ENCODE data around the gene PROK1. TPM values are rescaled to one million over a fixed set of nuclear protein-coding genes. Genes with fewer than 3 reads are reported as not detected.
"Not testable (repeated sequence)": the region's sequence is repeated elsewhere in the genome, so short reads cannot be mapped to it uniquely, and the experiment has no call there.

PROK1 gene
- total RNA-seq, 1 donor from 2014 or later, result not detected

- Histone ChIP-seq H3K4me3 (ENCODE audit: insufficient read depth, low read depth, low read length) (no peak overlapping the region), H3K4me1 (ENCODE audit: insufficient read depth, low read length) (no peaks in the 10 kb centered on the region), H3K79me2 (ENCODE audit: insufficient read depth, low read length) (no peaks in the 10 kb centered on the region), H3K27ac (ENCODE audit: low read depth, low read length) (no peak overlapping the region), H2AFZ (ENCODE audit: low read depth, low read length) (no peak overlapping the region), H3K9ac (ENCODE audit: low read length) (no peak overlapping the region), H3K27me3 (ENCODE audit: insufficient read depth, low read length) (peaks cover 6% of the 10 kb centered on the region), H3K4me2 (ENCODE audit: low read length) (no peak overlapping the region), H3K36me3 (ENCODE audit: insufficient read depth, low read length) (no peaks in the 10 kb centered on the region), H4K20me1 (ENCODE audit: insufficient read depth, low read length) (no peaks in the 10 kb centered on the region), H3K9me3 (ENCODE audit: insufficient read depth, low read depth, low read length) (no peaks in the 10 kb centered on the region)
- peaks cover 23% of the 10 kb centered on the region for H3K27me3 Mint-ChIP-seq (ENCODE audit: low read depth, unreplicated experiment)
- no peaks in the 10 kb centered on the region for H3K36me3 Mint-ChIP-seq (ENCODE audit: low read depth, unreplicated experiment)
- no peak for FAIRE-seq
- no peak overlapping the region for H3K4me3 Mint-ChIP-seq (ENCODE audit: unreplicated experiment)
- TF ChIP-seq EZH2 (IDR thresholded peaks at IDR 0.05; ENCODE audit: insufficient read depth, low read length), result no peak
- TF ChIP-seq, protein P1, sequence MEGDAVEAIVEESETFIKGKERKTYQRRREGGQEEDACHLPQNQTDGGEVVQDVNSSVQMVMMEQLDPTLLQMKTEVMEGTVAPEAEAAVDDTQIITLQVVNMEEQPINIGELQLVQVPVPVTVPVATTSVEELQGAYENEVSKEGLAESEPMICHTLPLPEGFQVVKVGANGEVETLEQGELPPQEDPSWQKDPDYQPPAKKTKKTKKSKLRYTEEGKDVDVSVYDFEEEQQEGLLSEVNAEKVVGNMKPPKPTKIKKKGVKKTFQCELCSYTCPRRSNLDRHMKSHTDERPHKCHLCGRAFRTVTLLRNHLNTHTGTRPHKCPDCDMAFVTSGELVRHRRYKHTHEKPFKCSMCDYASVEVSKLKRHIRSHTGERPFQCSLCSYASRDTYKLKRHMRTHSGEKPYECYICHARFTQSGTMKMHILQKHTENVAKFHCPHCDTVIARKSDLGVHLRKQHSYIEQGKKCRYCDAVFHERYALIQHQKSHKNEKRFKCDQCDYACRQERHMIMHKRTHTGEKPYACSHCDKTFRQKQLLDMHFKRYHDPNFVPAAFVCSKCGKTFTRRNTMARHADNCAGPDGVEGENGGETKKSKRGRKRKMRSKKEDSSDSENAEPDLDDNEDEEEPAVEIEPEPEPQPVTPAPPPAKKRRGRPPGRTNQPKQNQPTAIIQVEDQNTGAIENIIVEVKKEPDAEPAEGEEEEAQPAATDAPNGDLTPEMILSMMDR (IDR thresholded peaks at IDR 0.05; ENCODE audit: insufficient read depth, low read depth, low read length), result no peak
- H3K9me3 Mint-ChIP-seq (ENCODE audit: unreplicated experiment), result peaks cover 4% of the 10 kb centered on the region
- peaks cover 9% of the 10 kb centered on the region for H3K4me1 Mint-ChIP-seq (ENCODE audit: low read depth, unreplicated experiment)
- no peak for DNase-seq (ENCODE audit: low read depth)
- no peak overlapping the region for H3K27ac Mint-ChIP-seq (ENCODE audit: unreplicated experiment)
Measured at GRCh38 chr1:110438893-110439292, 12.1 kb upstream of the PROK1 start.

- not testable (repeated sequence) for H3K9me3 ChIP-seq (ENCODE audit: insufficient read depth, low read depth, low read length); H3K4me3 ChIP-seq (ENCODE audit: insufficient read depth, low read depth, low read length); H3K9me3 Mint-ChIP-seq (ENCODE audit: unreplicated experiment); H3K27me3 ChIP-seq (ENCODE audit: insufficient read depth, low read length); H3K79me2 ChIP-seq (ENCODE audit: insufficient read depth, low read length); H3K27ac Mint-ChIP-seq (ENCODE audit: unreplicated experiment); H3K27ac ChIP-seq (ENCODE audit: low read depth, low read length); FAIRE-seq; H2AFZ ChIP-seq (ENCODE audit: low read depth, low read length); H3K9ac ChIP-seq (ENCODE audit: low read length); H3K36me3 ChIP-seq (ENCODE audit: insufficient read depth, low read length); H4K20me1 ChIP-seq (ENCODE audit: insufficient read depth, low read length); H3K4me2 ChIP-seq (ENCODE audit: low read length); H3K36me3 Mint-ChIP-seq (ENCODE audit: low read depth, unreplicated experiment); H3K4me1 Mint-ChIP-seq (ENCODE audit: low read depth, unreplicated experiment); DNase-seq (ENCODE audit: low read depth); H3K4me1 ChIP-seq (ENCODE audit: insufficient read depth, low read length); H3K4me3 Mint-ChIP-seq (ENCODE audit: unreplicated experiment)
- H3K27me3 Mint-ChIP-seq (ENCODE audit: low read depth, unreplicated experiment), result peaks cover 27% of the 10 kb centered on the region
Measured at GRCh38 chr1:110439873-110440272, 11.1 kb upstream of the PROK1 start.

GRCh38 chr1:110440877-110441276 lies 10.1 kb upstream of the PROK1 start:
- Mint-ChIP-seq H3K36me3 (ENCODE audit: low read depth, unreplicated experiment) (no peaks in the 10 kb centered on the region), H3K4me3 (ENCODE audit: unreplicated experiment) (peak overlapping the region; percentile 34), H3K9me3 (ENCODE audit: unreplicated experiment) (peaks cover 4% of the 10 kb centered on the region), H3K27me3 (ENCODE audit: low read depth, unreplicated experiment) (peaks cover 27% of the 10 kb centered on the region), H3K4me1 (ENCODE audit: low read depth, unreplicated experiment) (peaks cover 7% of the 10 kb centered on the region), H3K27ac (ENCODE audit: unreplicated experiment) (no peak overlapping the region)
- TF ChIP-seq, protein P1 (IDR thresholded peaks at IDR 0.05; ENCODE audit: insufficient read depth, low read depth, low read length), result no peak
- TF ChIP-seq EZH2 (IDR thresholded peaks at IDR 0.05; ENCODE audit: insufficient read depth, low read length), result no peak
- FAIRE-seq, result no peak
- Histone ChIP-seq H4K20me1 (ENCODE audit: insufficient read depth, low read length) (no peaks in the 10 kb centered on the region), H3K79me2 (ENCODE audit: insufficient read depth, low read length) (no peaks in the 10 kb centered on the region), H3K27ac (ENCODE audit: low read depth, low read length) (no peak overlapping the region), H3K4me3 (ENCODE audit: insufficient read depth, low read depth, low read length) (no peak overlapping the region), H3K27me3 (ENCODE audit: insufficient read depth, low read length) (peaks cover 7% of the 10 kb centered on the region), H3K9me3 (ENCODE audit: insufficient read depth, low read depth, low read length) (no peaks in the 10 kb centered on the region), H3K4me2 (ENCODE audit: low read length) (no peak overlapping the region), H3K9ac (ENCODE audit: low read length) (no peak overlapping the region), H2AFZ (ENCODE audit: low read depth, low read length) (no peak overlapping the region), H3K36me3 (ENCODE audit: insufficient read depth, low read length) (no peaks in the 10 kb centered on the region), H3K4me1 (ENCODE audit: insufficient read depth, low read length) (no peaks in the 10 kb centered on the region)
- DNase-seq (ENCODE audit: low read depth), result peak; percentile 16
